Right renal pelvis (tissue), 4 donors: ENCODE measurements around the gene BIVM. TPM values are rescaled to one million over a fixed set of nuclear protein-coding genes. Genes with fewer than 3 reads are reported as not detected.

ENCODE experiments used
- DNase-seq, 4 donors: peaks; one replicate each; pipeline ENCODE4 v3.0.0-alpha.2; 2013; ENCODE audit warnings: low read depth in 4 of 4, low spot score in 3 of 4, missing footprints in 1 of 4
- polyA plus RNA-seq, 4 donors: library from polyadenylated mRNA; unstranded; fragments of 120-200 nt; gene quantifications; one replicate each; pipeline ENCODE4 v1.2.1, GENCODE V29; 2013; ENCODE audit not compliant: insufficient read length in 4 of 4

Gene BIVM
- polyA plus RNA-seq, 4 donors = 45.8 to 63.6 (median 53.0) TPM

DNA sequence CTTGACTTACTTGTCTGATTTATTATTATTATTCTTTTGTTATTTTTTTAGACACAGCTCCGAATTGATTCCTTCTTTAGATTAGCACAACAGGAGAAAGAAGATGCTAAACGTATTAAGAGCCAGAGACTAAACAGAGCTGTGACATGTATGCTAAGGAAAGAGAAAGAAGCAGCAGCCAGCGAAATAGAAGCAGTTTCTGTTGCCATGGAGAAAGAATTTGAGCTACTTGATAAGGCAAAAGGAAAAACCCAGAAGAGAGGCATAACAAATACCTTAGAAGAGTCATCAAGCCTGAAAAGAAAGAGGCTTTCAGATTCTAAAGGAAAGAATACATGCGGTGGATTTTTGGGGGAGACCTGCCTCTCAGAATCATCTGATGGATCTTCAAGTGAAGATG, 76.3 kb downstream of the BIVM start:
- DNase-seq = no peak

- DNase-seq = no peak
Observed at GRCh38 chr13:102877303-102877702, 78.4 kb downstream of the BIVM start.

- no peak for DNase-seq
Observed at GRCh38 chr13:102878481-102878880, 79.6 kb downstream of the BIVM start.

DNA sequence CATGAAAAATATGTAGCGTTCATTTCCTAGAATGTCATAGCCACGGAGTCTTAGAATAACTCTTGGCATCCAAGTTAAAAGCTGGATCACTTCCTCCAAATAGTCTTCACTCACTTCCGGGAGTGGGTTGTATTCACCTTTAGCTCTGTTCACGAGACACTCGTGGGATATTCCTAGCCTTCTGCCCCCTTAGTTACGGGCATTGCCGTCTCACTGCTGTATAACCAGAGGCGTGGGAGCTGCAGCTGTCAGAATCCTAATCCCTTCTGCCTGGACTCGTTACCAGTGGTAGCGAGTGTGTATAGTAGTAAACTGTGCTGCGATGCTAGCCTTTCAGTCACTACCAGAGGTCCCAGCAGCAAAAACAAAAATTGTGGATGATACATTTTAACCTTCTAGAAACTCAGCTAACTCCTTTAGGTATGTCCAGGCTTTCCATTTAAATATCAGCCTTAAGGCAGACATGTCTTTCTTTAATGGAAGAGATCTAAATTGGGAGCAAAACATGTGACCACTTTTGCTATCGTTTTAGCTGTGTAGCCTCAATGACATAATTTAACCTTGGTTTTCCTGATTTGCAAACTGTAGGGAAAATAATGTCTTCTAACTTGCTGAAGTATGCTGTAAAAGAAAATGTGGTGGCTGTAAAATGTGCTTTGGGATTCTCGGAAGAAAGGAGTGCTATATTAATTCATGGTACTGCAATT, 81.0 kb downstream of the BIVM start:
- DNase-seq = no peak

- DNase-seq = no peak
Observed at GRCh38 chr13:102881819-102882686, 83.1 kb downstream of the BIVM start.

Other genes with a start within 250 kb of the BIVM start
- 10 to 100 TPM; 51.4 to 70.7 (median 61.4) TPM for gene TPP2, start 202.1 kb upstream of the BIVM start, polyA plus RNA-seq
- 1 to 10 TPM in 2 of 4 donors, under 1 TPM in 2; 0.21 to 1.3 (median 0.74) TPM for gene METTL21C, start 104.1 kb upstream of the BIVM start, polyA plus RNA-seq
- gene TEX30, start 25.3 kb upstream of the BIVM start, polyA plus RNA-seq = 10 to 100 TPM; 34.0 to 36.7 (median 35.5) TPM
- 10 to 100 TPM; 48.9 to 57.8 (median 56.2) TPM for gene POGLUT2, start 143 bp upstream of the BIVM start, polyA plus RNA-seq
- gene ERCC5, start 46.9 kb downstream of the BIVM start, polyA plus RNA-seq = 10 to 100 TPM; 73.8 to 79.8 (median 75.4) TPM